ENCODE results near the gene HNRNPLL. TPM values are rescaled to one million over a fixed set of nuclear protein-coding genes. Genes with fewer than 3 reads are reported as not detected.
"Not testable (repeated sequence)": the region's sequence is repeated elsewhere in the genome, so short reads cannot be mapped to it uniquely, and the experiment has no call there.

The HNRNPLL gene
- polyA plus RNA-seq, 6 donors from 2014 or later = 3.6 to 13.4 (median 8.9) TPM

DNA sequence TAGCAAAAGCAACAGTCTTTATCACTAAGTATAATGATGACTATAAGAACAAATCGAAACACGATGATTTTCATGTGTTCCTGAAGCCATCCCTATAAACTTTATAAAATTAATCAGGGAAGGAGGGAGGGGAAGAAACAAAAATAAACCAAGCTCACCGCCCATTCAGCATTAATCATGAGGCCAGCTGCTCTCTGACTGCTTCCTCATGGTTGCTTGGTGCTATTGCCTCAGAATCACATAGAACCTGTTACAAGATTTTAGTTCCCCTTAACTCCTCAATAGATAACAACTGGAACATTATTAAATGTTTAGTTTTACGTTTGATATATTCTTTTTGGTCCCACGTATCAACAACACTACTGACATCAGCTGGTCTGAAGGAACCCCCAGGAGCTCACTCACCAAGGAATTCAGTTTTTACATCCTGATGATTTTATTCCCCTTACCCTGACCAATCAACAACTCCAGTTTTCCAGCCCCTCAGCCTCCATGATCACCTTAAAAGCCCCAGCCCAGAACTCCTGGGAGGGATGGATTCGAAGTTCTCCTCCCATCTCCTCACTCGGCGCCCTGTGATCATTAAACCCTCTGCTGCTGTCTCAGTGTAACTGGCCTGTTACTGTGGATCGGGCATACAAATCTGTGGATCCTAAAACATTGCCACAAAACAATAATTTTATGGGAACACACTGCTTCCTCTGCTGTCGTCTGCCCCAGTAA, 10.6 kb upstream of the HNRNPLL start:
- H3K4me3 Mint-ChIP-seq = peak overlapping the region in 1 of 8 donors; percentile 51

DNA sequence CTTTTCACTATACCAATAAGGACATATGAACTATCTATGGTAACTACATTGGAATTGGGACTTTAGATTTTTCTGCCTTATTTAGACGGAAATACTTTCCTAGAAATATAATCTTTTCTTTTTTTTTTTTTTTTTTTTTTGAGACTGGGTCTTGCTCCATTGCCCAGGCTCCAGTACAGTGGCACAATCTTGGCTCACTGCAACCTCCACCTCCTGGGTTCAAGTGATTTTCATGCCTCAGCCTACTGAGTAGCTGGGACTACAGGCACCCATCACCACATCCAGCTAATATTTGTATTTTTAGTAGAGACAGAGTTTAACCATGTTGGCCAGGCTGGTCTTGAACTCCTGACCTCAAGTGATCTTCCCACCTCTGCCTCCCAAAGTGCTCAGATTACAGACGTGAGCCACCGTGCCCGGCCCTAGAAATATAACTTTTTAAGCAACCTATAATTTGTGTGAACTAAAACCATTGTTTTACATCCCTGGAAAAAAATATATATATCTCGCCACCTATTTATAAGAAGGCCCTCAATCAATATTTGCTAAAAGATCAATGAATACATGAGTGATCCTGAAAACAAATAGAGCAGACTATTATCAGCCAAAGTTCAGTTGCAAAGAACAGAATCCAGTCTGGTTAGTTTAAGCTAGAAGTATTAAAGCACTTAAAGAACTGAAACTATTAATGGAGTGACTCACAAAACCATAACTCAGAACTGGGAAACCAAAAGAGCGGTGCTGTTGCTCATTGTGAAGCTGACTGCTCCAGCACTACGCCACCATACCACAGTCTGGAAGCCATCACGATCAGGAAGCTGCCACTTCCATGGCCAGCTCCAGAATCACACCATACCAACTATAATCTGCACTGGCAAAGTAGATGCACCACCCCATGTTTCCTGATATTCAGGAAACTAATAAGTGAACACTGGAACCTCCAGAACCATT, 8.4 kb upstream of the HNRNPLL start:
- DNase-seq (no peak), ATAC-seq (ENCODE audit: low read depth in 2 of 2) (no peak)
- no peak overlapping the region for H3K4me3 Mint-ChIP-seq
- no peak overlapping the region for H3K27ac Mint-ChIP-seq
- H3K36me3 Mint-ChIP-seq = peaks cover 5 to 8% of the 10 kb centered on the region in 2 donors
- H3K27me3 Mint-ChIP-seq = peaks cover 48 to 58% (median 53%) of the 10 kb centered on the region in 3 donors
- peaks cover 0 to 9% (median 5%) of the 10 kb centered on the region in 3 donors for H3K4me1 Mint-ChIP-seq
- peaks cover 0 to 7% (median 6%) of the 10 kb centered on the region in 7 donors for H3K9me3 Mint-ChIP-seq

More for the DNA sequence above, 10.6 kb upstream of the HNRNPLL start:
- no peak for ATAC-seq (ENCODE audit: low read depth in 2 of 2)
- Mint-ChIP-seq H3K4me1 (peaks cover 0 to 5% (median 0%) of the 10 kb centered on the region in 3 donors), H3K27ac (no peak overlapping the region), H3K36me3 (peaks cover 5 to 8% of the 10 kb centered on the region in 2 donors), H3K9me3 (peaks cover 0 to 7% (median 6%) of the 10 kb centered on the region in 7 donors), H3K27me3 (peaks cover 61 to 70% (median 65%) of the 10 kb centered on the region in 3 donors)
- no peak for DNase-seq

DNA sequence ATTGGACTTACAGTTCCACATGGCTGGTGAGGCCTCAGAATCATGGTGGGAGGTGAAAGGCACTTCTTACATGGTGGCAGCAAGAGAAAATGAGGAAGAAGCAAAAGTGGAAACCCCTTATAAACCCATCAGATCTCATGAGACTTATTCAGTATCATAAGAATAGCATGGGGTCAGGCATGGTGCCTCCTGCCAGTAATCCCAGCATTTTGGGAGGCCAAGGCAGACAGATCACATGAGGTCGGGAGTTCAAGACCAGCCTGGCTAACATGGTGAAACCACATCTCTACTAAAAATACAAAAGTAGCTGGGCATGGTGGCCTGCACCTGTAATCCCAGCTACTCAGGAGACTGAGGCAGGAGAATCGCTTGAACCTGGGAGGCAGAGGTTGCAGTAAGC, 6.5 kb upstream of the HNRNPLL start:
- not testable (repeated sequence) for H3K4me1 Mint-ChIP-seq; ATAC-seq (ENCODE audit: low read depth in 2 of 2); H3K27ac Mint-ChIP-seq; H3K9me3 Mint-ChIP-seq; H3K36me3 Mint-ChIP-seq; H3K4me3 Mint-ChIP-seq; DNase-seq
- H3K27me3 Mint-ChIP-seq = peaks cover 38 to 57% (median 52%) of the 10 kb centered on the region in 3 donors

DNA sequence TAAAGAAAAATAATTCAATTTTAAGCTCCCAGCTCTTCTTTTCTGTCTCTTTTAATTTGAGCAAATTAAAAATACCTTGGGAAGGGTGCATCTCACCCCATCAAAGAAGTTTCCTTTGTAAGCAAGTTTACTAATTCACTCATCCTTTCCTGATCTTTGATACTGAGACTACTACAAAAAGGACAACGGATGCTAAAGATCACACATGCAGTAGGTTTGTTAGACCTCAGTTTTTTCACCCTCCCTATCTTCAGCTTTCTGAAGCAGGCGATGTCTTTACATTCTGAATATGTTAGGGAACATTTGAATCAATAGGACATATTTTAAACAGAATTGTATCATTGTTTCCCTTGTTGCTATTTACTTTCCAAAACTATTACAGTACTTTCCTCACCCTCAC, 6.0 kb upstream of the HNRNPLL start:
- peaks cover 0 to 7% (median 6%) of the 10 kb centered on the region in 7 donors for H3K9me3 Mint-ChIP-seq
- no peak for ATAC-seq (ENCODE audit: low read depth in 2 of 2)
- peaks cover 5 to 8% of the 10 kb centered on the region in 2 donors for H3K36me3 Mint-ChIP-seq
- no peak for DNase-seq
- H3K27me3 Mint-ChIP-seq = peaks cover 33 to 53% (median 47%) of the 10 kb centered on the region in 3 donors
- peaks cover 3 to 13% (median 9%) of the 10 kb centered on the region in 3 donors for H3K4me1 Mint-ChIP-seq
- no peak overlapping the region for H3K4me3 Mint-ChIP-seq
- no peak overlapping the region for H3K27ac Mint-ChIP-seq

DNA sequence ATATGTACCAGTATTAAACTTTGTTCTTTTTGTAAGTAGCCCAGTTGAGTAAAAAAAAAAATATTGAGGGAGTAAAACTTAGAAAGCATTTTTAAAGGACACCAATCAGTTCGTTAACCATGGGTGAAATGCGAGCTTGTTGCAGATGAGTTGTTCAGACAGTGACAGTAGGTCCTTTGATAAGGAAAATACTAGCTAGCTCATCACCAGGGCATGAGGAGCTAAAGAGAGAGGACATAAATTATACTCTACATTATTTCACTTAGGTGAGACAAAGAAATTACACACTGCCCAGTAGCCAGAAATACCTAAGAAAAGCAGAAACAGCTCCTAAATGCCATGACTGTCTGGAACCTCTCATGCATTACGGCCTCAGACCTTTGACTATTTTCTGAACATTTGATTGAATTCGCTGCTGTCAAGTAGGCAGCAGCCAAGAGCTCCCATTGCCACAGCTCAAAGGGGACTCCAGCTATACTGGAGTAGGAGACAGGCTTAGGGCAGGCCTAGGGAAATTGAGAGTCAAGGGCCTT, 2.6 kb upstream of the HNRNPLL start:
- DNase-seq = no peak
- ATAC-seq (ENCODE audit: low read depth in 2 of 2) = no peak
- Mint-ChIP-seq H3K27me3 (peaks cover 9 to 27% (median 22%) of the 10 kb centered on the region in 3 donors), H3K27ac (no peak overlapping the region), H3K36me3 (peaks cover 5 to 8% of the 10 kb centered on the region in 2 donors), H3K9me3 (peaks cover 0 to 7% (median 6%) of the 10 kb centered on the region in 7 donors), H3K4me3 (peak overlapping the region in 1 of 8 donors; percentile 37), H3K4me1 (peaks cover 13 to 27% (median 24%) of the 10 kb centered on the region in 3 donors)

DNA sequence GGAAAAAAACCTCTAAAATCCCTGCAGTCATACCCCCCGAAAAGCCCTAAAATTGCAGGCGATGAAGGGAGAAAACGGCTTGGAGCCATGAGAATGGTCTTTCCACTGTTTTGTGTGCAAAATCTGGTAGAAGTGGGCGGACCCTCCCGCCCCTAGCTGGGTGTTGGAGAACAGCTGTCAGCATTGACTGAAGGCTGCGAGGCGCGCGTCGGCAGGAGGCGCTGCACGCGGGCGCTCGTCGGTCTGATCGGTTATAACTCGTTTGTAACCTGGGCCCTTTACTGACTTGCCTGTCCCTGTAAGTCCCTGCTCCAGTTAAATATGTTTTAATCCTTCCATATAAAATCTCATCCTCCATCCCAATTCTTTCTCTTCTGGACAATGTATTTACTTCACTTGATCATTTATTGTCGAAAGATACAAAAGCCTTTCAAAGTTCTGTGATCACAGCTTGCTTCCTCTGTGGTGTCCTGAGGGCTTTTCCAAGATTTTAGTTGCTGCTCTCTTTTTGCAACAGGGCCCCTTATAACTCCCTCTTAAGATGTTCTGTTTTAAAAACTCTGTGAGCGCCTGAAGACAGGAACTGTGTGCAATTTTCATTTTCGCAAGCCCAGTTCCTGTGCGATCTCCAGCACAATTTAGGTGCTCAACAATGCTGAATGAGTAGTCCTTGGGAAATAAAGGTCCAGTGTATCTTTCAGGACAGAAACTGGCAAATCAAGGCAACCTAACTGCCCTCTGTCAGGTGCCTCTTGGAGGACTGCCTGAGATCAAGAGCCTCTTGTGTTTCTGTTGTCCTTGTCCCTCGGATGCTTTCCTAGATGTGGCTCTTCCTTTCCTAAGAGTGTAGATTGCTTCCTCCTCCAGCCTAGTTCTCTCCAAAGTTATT, 918 bp upstream of the HNRNPLL start:
- H3K36me3 Mint-ChIP-seq = peaks cover 0 to 1% of the 10 kb centered on the region in 2 donors
- H3K27me3 Mint-ChIP-seq = peaks cover 1 to 20% (median 10%) of the 10 kb centered on the region in 3 donors
- peaks cover 8 to 29% (median 26%) of the 10 kb centered on the region in 3 donors for H3K4me1 Mint-ChIP-seq
- H3K9me3 Mint-ChIP-seq = peaks cover 0 to under 1% (median 0%) of the 10 kb centered on the region in 7 donors
- DNase-seq (peak; percentile 67), ATAC-seq (ENCODE audit: low read depth in 2 of 2) (peak; percentile 77 to 79)
- H3K27ac Mint-ChIP-seq = peak overlapping the region in 4 of 6 donors; percentile 44 to 88 (median 74)
- H3K4me3 Mint-ChIP-seq = peak overlapping the region; percentile 81 to 97 (median 94)

DNA sequence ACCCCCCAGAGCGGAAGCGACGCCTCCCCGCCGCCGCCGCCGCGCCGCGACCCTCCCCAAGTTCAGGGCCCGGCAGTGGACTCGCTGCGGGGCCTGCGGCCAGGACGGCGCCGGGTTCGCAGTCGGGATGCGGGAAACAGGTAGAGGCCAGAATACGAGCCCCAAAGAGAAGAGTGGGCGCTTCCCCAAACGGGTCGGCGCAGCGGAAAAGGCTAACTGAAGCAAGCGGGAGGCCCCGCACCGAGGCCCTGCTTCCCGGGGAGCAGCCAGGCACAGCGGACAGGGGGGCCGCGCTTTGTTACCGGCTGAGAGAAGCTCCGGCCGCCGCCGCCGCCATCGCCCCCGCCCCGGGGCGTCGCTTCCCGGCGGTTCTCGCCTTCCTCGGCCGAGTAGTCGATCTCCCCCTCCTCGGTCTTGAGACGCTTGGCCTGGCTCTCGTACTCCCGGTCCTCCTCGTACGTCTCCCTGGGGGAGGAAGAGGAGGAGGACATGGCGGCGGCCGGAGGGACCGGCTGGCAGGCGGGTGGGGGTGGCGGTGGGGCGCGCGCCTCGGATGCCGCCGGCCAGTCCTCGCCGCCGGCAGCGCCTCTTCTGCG, 494 bp downstream of the HNRNPLL start:
- H3K4me1 Mint-ChIP-seq = peaks cover 8 to 26% (median 20%) of the 10 kb centered on the region in 3 donors
- H3K4me3 Mint-ChIP-seq = peak overlapping the region; percentile 81 to 94 (median 88)
- ATAC-seq (ENCODE audit: low read depth in 2 of 2) (peak; percentile 4 to 7), DNase-seq (peak; percentile 33)
- H3K27me3 Mint-ChIP-seq = peaks cover 2 to 26% (median 9%) of the 10 kb centered on the region in 3 donors
- peak overlapping the region in 3 of 6 donors; percentile 22 to 32 (median 29) for H3K27ac Mint-ChIP-seq
- no peaks in the 10 kb centered on the region for H3K9me3 Mint-ChIP-seq
- no peaks in the 10 kb centered on the region for H3K36me3 Mint-ChIP-seq

DNA sequence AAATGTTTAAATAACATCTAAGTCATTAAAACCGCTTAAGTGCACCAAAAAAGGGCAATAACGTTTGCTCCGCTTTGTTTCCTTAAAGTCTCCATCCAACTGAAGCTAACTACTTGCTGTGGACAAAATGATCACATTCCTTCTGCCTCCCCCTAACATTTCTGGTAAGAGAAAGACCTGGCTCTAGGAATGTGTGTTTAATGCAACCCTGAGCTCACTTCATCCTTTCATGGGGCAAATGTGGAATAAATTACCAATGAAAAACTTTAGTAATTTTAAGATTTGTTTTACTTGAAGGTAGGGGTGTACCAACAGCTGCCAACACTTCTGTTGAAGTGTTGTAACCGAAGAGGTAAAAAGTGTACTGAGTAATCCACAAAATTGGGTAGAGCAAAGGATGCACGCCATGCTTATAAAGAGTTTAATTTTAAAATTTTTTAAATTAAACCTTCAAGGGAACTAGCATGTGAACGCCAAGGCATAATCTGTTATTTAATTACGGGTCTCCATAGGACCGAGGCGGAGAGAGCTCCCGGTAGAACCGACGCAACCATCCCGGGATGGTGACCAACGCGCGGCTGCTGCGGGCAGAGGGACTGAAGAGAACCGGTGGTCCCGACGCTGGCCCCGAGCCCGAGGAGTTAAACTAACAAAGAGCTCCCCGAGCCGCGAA, 1.1 kb downstream of the HNRNPLL start:
- DNase-seq (no peak), ATAC-seq (ENCODE audit: low read depth in 2 of 2) (no peak)
- Mint-ChIP-seq H3K27me3 (peaks cover 8 to 33% (median 9%) of the 10 kb centered on the region in 3 donors), H3K36me3 (no peaks in the 10 kb centered on the region), H3K4me3 (peak overlapping the region; percentile 81 to 94 (median 88)), H3K9me3 (no peaks in the 10 kb centered on the region), H3K27ac (peak overlapping the region in 5 of 6 donors; percentile 18 to 56 (median 27)), H3K4me1 (peaks cover 8 to 26% (median 20%) of the 10 kb centered on the region in 3 donors)

DNA sequence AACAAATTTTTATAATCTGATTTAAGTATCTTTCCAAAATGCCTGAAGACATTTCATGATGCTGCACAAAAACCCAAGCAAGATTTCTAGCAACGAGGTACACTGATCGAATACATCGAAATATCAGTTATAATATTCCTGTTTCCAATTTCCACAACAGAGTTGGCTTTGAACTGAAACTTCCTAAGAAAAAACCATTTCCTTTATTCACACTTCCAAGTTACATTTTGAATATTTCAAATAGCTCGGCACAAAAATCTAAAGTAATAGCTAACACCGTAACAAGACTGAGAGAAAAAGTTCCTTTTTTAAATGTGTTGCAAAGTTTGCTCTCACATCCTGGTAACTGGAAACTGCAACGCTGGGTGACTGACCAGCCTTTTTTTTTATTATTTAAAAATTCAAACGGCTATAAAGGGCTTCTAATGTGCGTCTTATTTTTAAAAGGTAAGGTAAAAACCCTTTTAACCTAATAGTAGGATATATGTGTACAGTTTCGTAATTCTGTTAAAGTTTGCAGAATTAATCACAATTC, 1.7 kb downstream of the HNRNPLL start:
- Mint-ChIP-seq H3K9me3 (no peaks in the 10 kb centered on the region), H3K36me3 (no peaks in the 10 kb centered on the region), H3K27ac (no peak overlapping the region), H3K4me1 (peaks cover 10 to 26% (median 20%) of the 10 kb centered on the region in 3 donors), H3K27me3 (peaks cover 9 to 31% (median 13%) of the 10 kb centered on the region in 3 donors), H3K4me3 (peak overlapping the region in 4 of 8 donors; percentile 81 to 94 (median 88))
- DNase-seq (no peak), ATAC-seq (ENCODE audit: low read depth in 2 of 2) (no peak)

DNA sequence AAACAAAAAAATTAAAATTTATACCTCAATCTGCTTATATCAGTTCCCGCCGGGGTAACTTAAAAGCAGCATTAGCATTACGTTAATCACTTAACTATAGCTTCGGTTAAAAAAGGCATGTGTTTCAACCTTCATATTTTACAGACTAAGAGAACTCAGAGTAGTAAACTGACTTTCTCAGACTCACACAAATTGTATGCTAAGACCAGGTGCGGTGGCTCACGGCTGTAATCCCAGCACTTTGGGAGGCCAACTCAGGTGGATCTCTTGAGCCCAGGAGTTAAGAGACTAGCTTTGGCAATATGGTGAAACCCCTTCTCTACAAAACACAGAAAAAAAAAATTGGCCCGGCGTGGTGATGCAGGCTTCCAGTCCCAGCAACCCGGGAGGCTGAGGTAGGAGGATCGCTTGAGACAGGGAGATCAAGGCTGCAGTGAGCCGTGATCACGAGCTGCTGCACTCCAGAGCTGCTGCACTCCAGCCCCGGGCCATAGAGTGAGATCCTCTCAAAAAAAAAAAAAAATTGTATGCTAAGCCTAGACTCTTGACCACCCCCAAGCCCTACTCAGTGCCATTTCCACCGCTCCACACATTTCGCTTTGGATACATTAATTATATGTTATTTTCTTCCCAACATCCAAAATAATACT, 2.4 kb downstream of the HNRNPLL start:
- Mint-ChIP-seq H3K4me3 (peak overlapping the region in 4 of 8 donors; percentile 37 to 82 (median 40)), H3K9me3 (no peaks in the 10 kb centered on the region), H3K4me1 (peaks cover 12 to 26% (median 20%) of the 10 kb centered on the region in 3 donors), H3K27ac (no peak overlapping the region), H3K36me3 (no peaks in the 10 kb centered on the region), H3K27me3 (peaks cover 5 to 24% (median 17%) of the 10 kb centered on the region in 3 donors)
- no peak for DNase-seq
- ATAC-seq (ENCODE audit: low read depth in 2 of 2) = no peak

DNA sequence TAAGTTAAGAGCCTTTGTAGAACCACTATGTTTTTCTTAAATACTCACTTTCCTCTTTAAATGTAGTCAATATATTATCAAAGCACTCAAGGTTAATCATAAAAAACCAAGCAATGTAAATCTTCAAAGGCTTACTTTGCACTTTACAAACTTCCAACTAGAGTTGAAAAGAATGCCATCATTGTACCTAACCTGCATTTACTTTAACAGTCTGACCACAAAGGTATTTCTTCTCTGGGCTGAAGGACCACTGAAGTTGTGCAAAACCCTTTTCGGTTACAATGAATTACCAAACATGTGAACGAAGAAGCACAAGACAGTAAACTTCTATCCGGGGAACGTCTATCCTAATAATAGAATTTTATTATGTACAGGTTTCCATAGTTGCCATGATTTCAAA, 3.0 kb downstream of the HNRNPLL start:
- no peak overlapping the region for H3K27ac Mint-ChIP-seq
- DNase-seq (no peak), ATAC-seq (ENCODE audit: low read depth in 2 of 2) (no peak)
- peaks cover 5 to 23% (median 17%) of the 10 kb centered on the region in 3 donors for H3K27me3 Mint-ChIP-seq
- H3K4me1 Mint-ChIP-seq = peaks cover 12 to 26% (median 20%) of the 10 kb centered on the region in 3 donors
- H3K4me3 Mint-ChIP-seq = peak overlapping the region in 1 of 8 donors; percentile 82
- H3K36me3 Mint-ChIP-seq = no peaks in the 10 kb centered on the region
- no peaks in the 10 kb centered on the region for H3K9me3 Mint-ChIP-seq

Measured in naive B cell (primary cell).